Ishikawa (cell line): ENCODE measurements around the gene FMNL1.

Experiments used
- CEBPB ChIP-seq: IDR thresholded peaks from 2 replicates; pipeline ENCODE4 v1.6.1; 2012
- CREB1 ChIP-seq: IDR thresholded peaks from 2 replicates; pipeline ENCODE4 v1.6.1; 2012; ENCODE audit warnings: low read depth
- EP300 ChIP-seq: IDR thresholded peaks from 2 replicates; pipeline ENCODE4 v1.6.1; 2012; ENCODE audit warnings: borderline replicate concordance
- FOXM1 ChIP-seq: IDR thresholded peaks from 2 replicates; pipeline ENCODE4 v1.6.1; 2012; ENCODE audit warnings: low read depth, borderline replicate concordance
- NFIC ChIP-seq: IDR thresholded peaks from 2 replicates; pipeline ENCODE4 v1.6.1; 2012
- RAD21 ChIP-seq: IDR thresholded peaks from 2 replicates; pipeline ENCODE4 v1.6.1; 2012; ENCODE audit warnings: low read depth
- TAF1 ChIP-seq: IDR thresholded peaks from 2 replicates; pipeline ENCODE4 v1.6.1; 2012; ENCODE audit warnings: low read depth, mild to moderate bottlenecking
- TEAD4 ChIP-seq: IDR thresholded peaks from 2 replicates; pipeline ENCODE4 v1.6.1; 2012

GRCh38 chr17:45255358-45255757 is 33.7 kb downstream of the FMNL1 start:
- no peak for TF ChIP-seq RAD21
- TF ChIP-seq EP300: no peak
- TF ChIP-seq FOXM1: no peak
- no peak for TF ChIP-seq CEBPB
- no peak for TF ChIP-seq NFIC
- TF ChIP-seq CREB1: no peak
- no peak for TF ChIP-seq TEAD4
- no peak for TF ChIP-seq TAF1
